HepG2 (cell line): ENCODE measurements around the gene AWAT1. TPM values are rescaled to one million over a fixed set of nuclear protein-coding genes. Genes with fewer than 3 reads are reported as not detected.

ENCODE experiments used
- ATAC-seq: fragments of 200-7000 bp; cut with Tn5 transposase; 3 replicates; pipeline ENCODE4 v1.9.1; 2020; ENCODE audit warnings: mild to moderate bottlenecking, moderate library complexity
- BruUV-seq: library from RNA; stranded (reverse); fragments of 400-500 nt; replicated peaks from 2 replicates; lab custom pipeline; 2021; lab: Mats Ljungman, UMichigan
- CTCF ChIA-PET: fragments of 300-600 bp; formaldehyde crosslinking; extraction: SDS; loops from one replicate; lab custom pipeline; 2021; ENCODE audit warnings: low total read pairs, inconsistent platforms, low intra/inter-chr PET ratio; lab: Yijun Ruan, JAX
- POLR2A ChIA-PET: fragments of 350-600 bp; sonication (Branson Sonifier 250); formaldehyde crosslinking; loops from one replicate; lab custom pipeline; 2020; ENCODE audit warnings: antibody characterized with exemption, inconsistent platforms; lab: Yijun Ruan, JAX
- DNase-seq: peaks from one replicate; pipeline ENCODE4 v3.0.0-alpha.2; 2015; ENCODE audit warnings: low spot score
- FAIRE-seq: peaks from 3 replicates; lab custom pipeline; 2011; peaks lifted over from hg19 to GRCh38; lab: Jason Lieb, UNC
- H2AFZ ChIP-seq: one replicate; pipeline ENCODE4 v1.6.1; 2011; ENCODE audit warnings: low read length, inconsistent platforms
- H3K27ac ChIP-seq: fragments of 300-600 bp; 3 replicates; pipeline ENCODE4 v1.8.0; 2011; ENCODE audit warnings: mixed run types, mild to moderate bottlenecking, mixed read lengths, low read length, inconsistent platforms; ENCODE audit not compliant: insufficient read depth; ENCODE audit errors: extremely low read length
- H3K27me3 ChIP-seq, 2 experiments: fragments of 200-600 bp in 1 of 2; 2 replicates in 1 of 2; 3 replicates in 1 of 2; pipeline versions ENCODE4 v1.6.0 to v1.8.0; 2011; ENCODE audit warnings: low read length in 2 of 2, mild to moderate bottlenecking in 2 of 2, moderate library complexity in 2 of 2, inconsistent platforms in 1 of 2; ENCODE audit not compliant: insufficient read depth in 2 of 2, control insufficient read depth in 1 of 2
- H3K36me3 ChIP-seq, 2 experiments: fragments of 200-600 bp in 1 of 2; replicated peaks in 1 of 2; 2 replicates in 1 of 2; 3 replicates in 1 of 2; pipeline versions ENCODE4 v1.5.1 to v1.8.0; 2011; ENCODE audit warnings: low read length in 2 of 2, inconsistent platforms in 1 of 2; ENCODE audit not compliant: insufficient read depth in 2 of 2, control insufficient read depth in 1 of 2
- H3K4me1 ChIP-seq: 2 replicates; pipeline ENCODE4 v1.5.1; 2012; ENCODE audit warnings: low read length, inconsistent platforms; ENCODE audit not compliant: insufficient read depth
- H3K4me2 ChIP-seq: 2 replicates; pipeline ENCODE4 v1.6.0; 2011; ENCODE audit warnings: low read depth, low read length, inconsistent platforms
- H3K4me3 ChIP-seq, 3 experiments: fragments of 200-600 bp in 1 of 3; sonication (generic), shearing (Covaris generic) in 1 of 3; replicated peaks in 1 of 3; 2 replicates each; pipeline ENCODE4 v1.5.1; 2011 to 2016; ENCODE audit warnings: low read length in 3 of 3, inconsistent platforms in 2 of 3, low read depth in 2 of 3, mild to moderate bottlenecking in 2 of 3, control low read depth in 1 of 3, mixed read lengths in 1 of 3; ENCODE audit not compliant: insufficient read depth in 1 of 3
- H3K79me2 ChIP-seq: one replicate; pipeline ENCODE4 v1.6.1; 2011; ENCODE audit warnings: low read length, inconsistent platforms; ENCODE audit not compliant: insufficient read depth
- H3K9ac ChIP-seq: 2 replicates; pipeline ENCODE4 v1.6.0; 2011; ENCODE audit warnings: mild to moderate bottlenecking, low read depth, low read length, inconsistent platforms; ENCODE audit not compliant: insufficient read depth
- H3K9me3 ChIP-seq: 2 replicates; pipeline ENCODE4 v1.5.1; 2012; ENCODE audit warnings: mild to moderate bottlenecking, low read length
- H4K20me1 ChIP-seq: 2 replicates; pipeline ENCODE4 v1.6.0; 2011; ENCODE audit warnings: inconsistent platforms, mild to moderate bottlenecking, low read length, moderate library complexity; ENCODE audit not compliant: insufficient read depth
- CBFB ChIP-seq: sonication (generic); formaldehyde crosslinking; IDR thresholded peaks from 2 replicates; pipeline ENCODE4 v1.4.0; 2020; ENCODE audit warnings: missing genetic modification reagents
- CBX5 ChIP-seq: sonication (generic); formaldehyde crosslinking; IDR thresholded peaks from 2 replicates; pipeline ENCODE4 v1.4.0; 2020; ENCODE audit warnings: missing genetic modification reagents, borderline replicate concordance
- KMT2B ChIP-seq: IDR thresholded peaks from 2 replicates; pipeline ENCODE4 v1.6.1; 2016; ENCODE audit warnings: missing genetic modification reagents, missing compliant biosample characterization
- PCBP2 ChIP-seq: fragments of 200-400 bp; formaldehyde crosslinking; optimal IDR thresholded peaks from 2 replicates; pipeline ENCODE3; 2018; ENCODE audit warnings: low read length, low read depth; ENCODE audit not compliant: poor library complexity, severe bottlenecking
- RNF219 ChIP-seq: sonication (generic); formaldehyde crosslinking; IDR thresholded peaks from 2 replicates; pipeline ENCODE4 v1.5.0; 2020; ENCODE audit warnings: mild to moderate bottlenecking, missing genetic modification reagents
- SP140L ChIP-seq: sonication (generic); formaldehyde crosslinking; IDR thresholded peaks from 2 replicates; pipeline ENCODE4 v1.4.0; 2020; ENCODE audit warnings: missing genetic modification reagents, borderline replicate concordance
- TARDBP ChIP-seq: sonication (generic); formaldehyde crosslinking; IDR thresholded peaks from 2 replicates; pipeline ENCODE4 v1.8.0; 2022; ENCODE audit warnings: mild to moderate bottlenecking, missing genetic modification reagents
- ZNF121 ChIP-seq: sonication (generic); formaldehyde crosslinking; IDR thresholded peaks from 2 replicates; pipeline ENCODE4 v1.5.0; 2020; ENCODE audit warnings: mild to moderate bottlenecking, missing genetic modification reagents
- ZNF362 ChIP-seq: sonication (generic); formaldehyde crosslinking; IDR thresholded peaks from 2 replicates; pipeline ENCODE4 v1.4.0; 2020; ENCODE audit warnings: missing genetic modification reagents, mild to moderate bottlenecking, borderline replicate concordance
- ZNF772 ChIP-seq: sonication (generic); formaldehyde crosslinking; IDR thresholded peaks from 2 replicates; pipeline ENCODE4 v1.5.0; 2020; ENCODE audit warnings: mild to moderate bottlenecking, missing genetic modification reagents
- WGBS: methylation state at CpG from one replicate; pipeline ENCODE4 v1.1.6; 2017; ENCODE audit warnings: low lambda C conversion rate; 5-methylcytosine and 5-hydroxymethylcytosine counted together
- in situ Hi-C: cut with HindIII; loops from 2 replicates; pipeline ENCODE4 v1.10.0; 2017; ENCODE audit warnings: low pct_unique_long_range_greater_than_20kb; ENCODE audit not compliant: extremely low pct_ligation_motif_present
- intact Hi-C: fragments of 100-400 bp; cut with micrococcal nuclease; formaldehyde crosslinking; loops from one replicate; pipeline ENCODE4 v1.10.0; 2022; ENCODE audit not compliant: unreplicated experiment
- polyA plus RNA-seq, 8 experiments: library from polyadenylated mRNA; depleted of rRNA in 3 of 8; stranded (reverse) in 7 of 8; unstranded in 1 of 8; fragments of >200 nt; fragmentation: Illumina TruSeq in 4 of 8; extraction: Trizol in 4 of 8; gene quantifications; 2 replicates each; pipeline versions ENCODE4 v1.2.1 to v1.2.3, GENCODE V29; 2011 to 2016; ENCODE audit warnings: low read depth in 4 of 8, missing spikeins in 1 of 8, mixed read lengths in 1 of 8; ENCODE audit not compliant: insufficient read depth in 1 of 8
- total RNA-seq, 5 experiments: library from RNA; depleted of rRNA; stranded (reverse); fragments of >200 nt; fragmentation: Illumina TruSeq; extraction: Trizol; gene quantifications; 2 replicates each; pipeline ENCODE4 v1.2.3, GENCODE V29; 2016; ENCODE audit warnings: low read depth in 1 of 5

The AWAT1 gene
- total and polyA plus RNA-seq, 2 of the 13 experiments (the other 11 are each of a cell fraction or from before 2014, with no cell fraction given), result not detected

- H2AFZ ChIP-seq, result no peak overlapping the region
- no peak overlapping the region for H3K4me3 ChIP-seq
- no peak overlapping the region for H3K9ac ChIP-seq
- no peaks in the 10 kb centered on the region for H3K27me3 ChIP-seq
- H3K79me2 ChIP-seq, result no peaks in the 10 kb centered on the region
- intact Hi-C loops, result no loop called here
- H3K4me1 ChIP-seq, result peaks cover 21% of the 10 kb centered on the region
- no peak overlapping the region for H3K27ac ChIP-seq
- ChIA-PET CTCF (no interaction called here), POLR2A (no interaction called here)
- TF ChIP-seq CBX5 (CRISPR knock-in tag) (no peak), ZNF362 (CRISPR knock-in tag) (no peak), TARDBP (no peak)
- WGBS, result 32% methylated on average over 3 of the region's 3 CpGs
- no peaks in the 10 kb centered on the region for H3K9me3 ChIP-seq
- H3K36me3 ChIP-seq, result no peaks in the 10 kb centered on the region
- ATAC-seq (no peak), DNase-seq (peak; percentile 1), FAIRE-seq (no peak)
- in situ Hi-C loops, result no loop called here
- no TSS peak for BruUV-seq
- no peak overlapping the region for H3K4me2 ChIP-seq
- H4K20me1 ChIP-seq, result no peaks in the 10 kb centered on the region
These were observed 19.1 kb downstream of the AWAT1 start for GRCh38 chrX:70253377-70254062.

GRCh38 chrX:70254063-70254400, 19.6 kb downstream of the AWAT1 start:
- Histone ChIP-seq H3K27me3 (no peaks in the 10 kb centered on the region), H3K36me3 (no peaks in the 10 kb centered on the region), H3K79me2 (no peaks in the 10 kb centered on the region), H3K27ac (no peak overlapping the region), H3K9me3 (no peaks in the 10 kb centered on the region), H2AFZ (no peak overlapping the region), H3K9ac (no peak overlapping the region), H4K20me1 (no peaks in the 10 kb centered on the region), H3K4me1 (peaks cover 21% of the 10 kb centered on the region), H3K4me2 (no peak overlapping the region), H3K4me3 (no peak overlapping the region)
- 5% methylated on average over 1 of the region's 1 CpG for WGBS
- TF ChIP-seq CBFB (CRISPR knock-in tag), result no peak
- no peak for TF ChIP-seq ZNF121 (CRISPR knock-in tag)
- TF ChIP-seq SP140L, result no peak
- TF ChIP-seq PCBP2, result no peak
- TF ChIP-seq ZNF772 (CRISPR knock-in tag), result no peak
- no peak for TF ChIP-seq KMT2B (CRISPR knock-in tag)
- TF ChIP-seq RNF219 (CRISPR knock-in tag), result no peak
- ATAC-seq (no peak), DNase-seq (peak; percentile 28), FAIRE-seq (no peak)
- BruUV-seq, result no TSS peak
- ChIA-PET CTCF (no interaction called here), POLR2A (no interaction called here)
- intact Hi-C loops, result no loop called here
- in situ Hi-C loops, result no loop called here
